ENCODE measurements around the gene SEMA5A. TPM values are rescaled to one million over a fixed set of nuclear protein-coding genes. Genes with fewer than 3 reads are reported as not detected.

SEMA5A gene
- total and polyA plus RNA-seq, 2 of the 13 experiments (the other 11 are each of a cell fraction or from before 2014, with no cell fraction given) = 0.01 TPM; not detected in 1

GRCh38 chr5:9054322-9054721 lies 491.6 kb downstream of the SEMA5A start:
- in situ Hi-C loops (cut with HindIII; ENCODE audit: extremely low pct_ligation_motif_present, low pct_unique_long_range_greater_than_20kb) (no loop called here), intact Hi-C loops (cut with micrococcal nuclease; ENCODE audit: unreplicated experiment) (no loop called here)
- Histone ChIP-seq H3K4me3 (replicated peaks in 1 of 3; ENCODE audit: insufficient read depth in 1 of 3, low read depth in 2 of 3, low read length in 3 of 3) (no peak overlapping the region), H3K4me1 (ENCODE audit: insufficient read depth, low read length) (no peaks in the 10 kb centered on the region), H2AFZ (ENCODE audit: low read length) (no peak overlapping the region), H3K27ac (ENCODE audit: extremely low read length, insufficient read depth, low read length) (no peak overlapping the region), H3K9me3 (ENCODE audit: low read length) (peaks cover 83% of the 10 kb centered on the region), H3K4me2 (ENCODE audit: low read depth, low read length) (no peak overlapping the region), H4K20me1 (ENCODE audit: insufficient read depth, low read length) (no peaks in the 10 kb centered on the region), H3K9ac (ENCODE audit: insufficient read depth, low read depth, low read length) (no peak overlapping the region), H3K36me3 (replicated peaks in 1 of 2; ENCODE audit: control insufficient read depth in 1 of 2, insufficient read depth in 2 of 2, low read length in 2 of 2) (no peaks in the 10 kb centered on the region), H3K27me3 (ENCODE audit: control insufficient read depth in 1 of 2, insufficient read depth in 2 of 2, low read length in 2 of 2) (no peaks in the 10 kb centered on the region; a peak in 1 of 5 replicates), H3K79me2 (ENCODE audit: insufficient read depth, low read length) (no peaks in the 10 kb centered on the region)
- no peak for ATAC-seq
- BruUV-seq (replicated peaks) = no TSS peak
- no peak for FAIRE-seq
- DNase-seq (ENCODE audit: low spot score) = no peak
- POLR2A ChIA-PET = no interaction called here
- CTCF ChIA-PET (ENCODE audit: low intra/inter-chr PET ratio, low total read pairs) = no interaction called here
- TF ChIP-seq ZNF460 (CRISPR knock-in tag; IDR thresholded peaks at IDR 0.05; ENCODE audit: borderline replicate concordance) = no peak
- no peak for TF ChIP-seq SRF (IDR thresholded peaks at IDR 0.05; ENCODE audit: low read depth, low read length)
- no peak for TF ChIP-seq RORA (CRISPR knock-in tag; IDR thresholded peaks at IDR 0.05)
- TF ChIP-seq, protein P1, sequence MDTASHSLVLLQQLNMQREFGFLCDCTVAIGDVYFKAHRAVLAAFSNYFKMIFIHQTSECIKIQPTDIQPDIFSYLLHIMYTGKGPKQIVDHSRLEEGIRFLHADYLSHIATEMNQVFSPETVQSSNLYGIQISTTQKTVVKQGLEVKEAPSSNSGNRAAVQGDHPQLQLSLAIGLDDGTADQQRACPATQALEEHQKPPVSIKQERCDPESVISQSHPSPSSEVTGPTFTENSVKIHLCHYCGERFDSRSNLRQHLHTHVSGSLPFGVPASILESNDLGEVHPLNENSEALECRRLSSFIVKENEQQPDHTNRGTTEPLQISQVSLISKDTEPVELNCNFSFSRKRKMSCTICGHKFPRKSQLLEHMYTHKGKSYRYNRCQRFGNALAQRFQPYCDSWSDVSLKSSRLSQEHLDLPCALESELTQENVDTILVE (CRISPR knock-in tag; IDR thresholded peaks at IDR 0.05) = no peak
- TF ChIP-seq DRAP1 (CRISPR knock-in tag; IDR thresholded peaks at IDR 0.05) = no peak
- TF ChIP-seq HES4 (CRISPR knock-in tag; IDR thresholded peaks at IDR 0.05; ENCODE audit: borderline replicate concordance) = no peak
- no peak for TF ChIP-seq ZUFSP (CRISPR knock-in tag; IDR thresholded peaks at IDR 0.05; ENCODE audit: borderline replicate concordance)
- TF ChIP-seq PHF21A (CRISPR knock-in tag; IDR thresholded peaks at IDR 0.05) = no peak
- TF ChIP-seq ZNF225 (CRISPR knock-in tag; IDR thresholded peaks at IDR 0.05) = no peak
- TF ChIP-seq, protein P2, sequence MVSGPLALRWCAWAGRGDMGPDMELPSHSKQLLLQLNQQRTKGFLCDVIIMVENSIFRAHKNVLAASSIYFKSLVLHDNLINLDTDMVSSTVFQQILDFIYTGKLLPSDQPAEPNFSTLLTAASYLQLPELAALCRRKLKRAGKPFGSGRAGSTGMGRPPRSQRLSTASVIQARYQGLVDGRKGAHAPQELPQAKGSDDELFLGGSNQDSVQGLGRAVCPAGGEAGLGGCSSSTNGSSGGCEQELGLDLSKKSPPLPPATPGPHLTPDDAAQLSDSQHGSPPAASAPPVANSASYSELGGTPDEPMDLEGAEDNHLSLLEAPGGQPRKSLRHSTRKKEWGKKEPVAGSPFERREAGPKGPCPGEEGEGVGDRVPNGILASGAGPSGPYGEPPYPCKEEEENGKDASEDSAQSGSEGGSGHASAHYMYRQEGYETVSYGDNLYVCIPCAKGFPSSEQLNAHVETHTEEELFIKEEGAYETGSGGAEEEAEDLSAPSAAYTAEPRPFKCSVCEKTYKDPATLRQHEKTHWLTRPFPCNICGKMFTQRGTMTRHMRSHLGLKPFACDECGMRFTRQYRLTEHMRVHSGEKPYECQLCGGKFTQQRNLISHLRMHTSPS (CRISPR knock-in tag; IDR thresholded peaks at IDR 0.05; ENCODE audit: low read depth) = no peak
- TF ChIP-seq NR3C1 (CRISPR knock-in tag; IDR thresholded peaks at IDR 0.05) = no peak
- TF ChIP-seq, protein P3, sequence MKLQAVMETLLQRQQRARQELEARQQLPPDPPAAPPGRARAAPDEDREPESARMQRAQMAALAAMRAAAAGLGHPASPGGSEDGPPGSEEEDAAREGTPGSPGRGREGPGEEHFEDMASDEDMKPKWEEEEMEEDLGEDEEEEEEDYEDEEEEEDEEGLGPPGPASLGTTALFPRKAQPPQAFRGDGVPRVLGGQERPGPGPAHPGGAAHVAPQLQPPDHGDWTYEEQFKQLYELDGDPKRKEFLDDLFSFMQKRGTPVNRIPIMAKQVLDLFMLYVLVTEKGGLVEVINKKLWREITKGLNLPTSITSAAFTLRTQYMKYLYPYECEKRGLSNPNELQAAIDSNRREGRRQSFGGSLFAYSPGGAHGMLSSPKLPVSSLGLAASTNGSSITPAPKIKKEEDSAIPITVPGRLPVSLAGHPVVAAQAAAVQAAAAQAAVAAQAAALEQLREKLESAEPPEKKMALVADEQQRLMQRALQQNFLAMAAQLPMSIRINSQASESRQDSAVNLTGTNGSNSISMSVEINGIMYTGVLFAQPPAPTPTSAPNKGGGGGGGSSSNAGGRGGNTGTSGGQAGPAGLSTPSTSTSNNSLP (IDR thresholded peaks at IDR 0.05; ENCODE audit: low read depth, low read length) = no peak
- TF ChIP-seq, protein P4, sequence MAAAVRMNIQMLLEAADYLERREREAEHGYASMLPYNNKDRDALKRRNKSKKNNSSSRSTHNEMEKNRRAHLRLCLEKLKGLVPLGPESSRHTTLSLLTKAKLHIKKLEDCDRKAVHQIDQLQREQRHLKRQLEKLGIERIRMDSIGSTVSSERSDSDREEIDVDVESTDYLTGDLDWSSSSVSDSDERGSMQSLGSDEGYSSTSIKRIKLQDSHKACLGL (CRISPR knock-in tag; IDR thresholded peaks at IDR 0.05) = no peak
- TF ChIP-seq, protein P5, sequence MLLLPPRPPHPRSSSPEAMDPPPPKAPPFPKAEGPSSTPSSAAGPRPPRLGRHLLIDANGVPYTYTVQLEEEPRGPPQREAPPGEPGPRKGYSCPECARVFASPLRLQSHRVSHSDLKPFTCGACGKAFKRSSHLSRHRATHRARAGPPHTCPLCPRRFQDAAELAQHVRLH (CRISPR knock-in tag; IDR thresholded peaks at IDR 0.05; ENCODE audit: borderline replicate concordance, low read depth) = no peak
- TF ChIP-seq DNMT3B (CRISPR knock-in tag; conservative IDR thresholded peaks at IDR 0.05) = no peak
- no peak for TF ChIP-seq TCF7L2 (IDR thresholded peaks at IDR 0.05; ENCODE audit: low read depth, low read length)
- WGBS (ENCODE audit: low lambda C conversion rate) = 17% methylated on average over 6 of the region's 6 CpGs
